ENCODE results near the gene ANKRD33B.

- TF ChIP-seq POLR2AphosphoS5 (IDR thresholded peaks at IDR 0.05; ENCODE audit: low read depth, low read length) = no peak
- TF ChIP-seq POLR2A (IDR thresholded peaks at IDR 0.05; ENCODE audit: low read depth, low read length) = no peak
- no peak for TF ChIP-seq TAF1 (IDR thresholded peaks at IDR 0.05; ENCODE audit: borderline replicate concordance, low read depth, low read length)
Measured at GRCh38 chr5:10604975-10605374, 41.1 kb downstream of the ANKRD33B start.
